Astrocyte of the spinal cord (primary cell): Measurements from ENCODE around the gene OSBPL5.

ENCODE experiments used
- DNase-seq: peaks from one replicate; pipeline ENCODE4 v3.0.0; 2011; ENCODE audit warnings: low read depth, low spot score
- H3K4me3 ChIP-seq: 2 replicates; pipeline ENCODE4 v1.5.1; 2011; ENCODE audit warnings: low read depth, mild to moderate bottlenecking, low read length, moderate library complexity
- in situ Hi-C: cut with HindIII; loops from 2 replicates; pipeline ENCODE4 v1.10.0; 2017; ENCODE audit warnings: low sequenced_read_pairs
- TF ChIP-seq, protein P1 (sequence below): IDR thresholded peaks from 2 replicates; pipeline ENCODE4 v1.5.1; 2012; ENCODE audit warnings: low read depth, mild to moderate bottlenecking, low read length, inconsistent platforms

OSBPL5 gene

DNA sequence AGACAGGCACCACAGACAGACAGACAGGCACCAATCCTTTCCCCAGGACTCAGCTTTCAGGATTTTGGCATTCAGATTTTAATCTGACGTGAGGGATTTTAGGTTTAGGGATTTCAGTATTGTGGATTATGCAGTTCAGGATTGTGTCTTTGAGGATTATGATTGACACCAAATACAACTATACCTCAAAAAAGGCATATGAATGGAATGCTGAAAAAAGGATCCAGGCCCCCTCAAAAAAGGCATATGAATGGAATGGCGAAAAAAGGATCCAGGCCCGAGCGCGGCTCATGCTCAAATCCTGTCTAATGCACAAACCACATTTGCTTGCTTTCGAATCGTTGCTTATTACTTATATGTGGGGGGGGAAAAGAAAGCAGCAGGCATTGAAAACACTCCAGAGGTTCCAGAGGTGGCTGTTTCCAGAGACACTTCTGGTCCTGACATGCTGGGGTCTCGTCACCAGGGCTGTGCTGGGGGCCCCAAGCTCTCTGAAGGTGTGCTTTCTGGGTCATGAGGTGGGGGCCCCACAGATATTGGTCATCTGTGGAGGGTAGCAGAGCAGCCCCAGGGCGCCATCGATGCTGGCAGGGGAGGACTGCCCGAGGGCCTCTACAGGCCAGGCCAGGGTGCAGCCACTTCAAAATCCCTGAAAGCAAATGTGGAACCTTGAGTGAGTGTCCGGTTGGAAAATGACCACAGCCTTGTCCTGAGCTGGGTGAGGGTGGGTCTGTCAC, 16.8 kb upstream of the OSBPL5 start:
- H3K4me3 ChIP-seq, result no peak overlapping the region
- TF ChIP-seq, protein P1, sequence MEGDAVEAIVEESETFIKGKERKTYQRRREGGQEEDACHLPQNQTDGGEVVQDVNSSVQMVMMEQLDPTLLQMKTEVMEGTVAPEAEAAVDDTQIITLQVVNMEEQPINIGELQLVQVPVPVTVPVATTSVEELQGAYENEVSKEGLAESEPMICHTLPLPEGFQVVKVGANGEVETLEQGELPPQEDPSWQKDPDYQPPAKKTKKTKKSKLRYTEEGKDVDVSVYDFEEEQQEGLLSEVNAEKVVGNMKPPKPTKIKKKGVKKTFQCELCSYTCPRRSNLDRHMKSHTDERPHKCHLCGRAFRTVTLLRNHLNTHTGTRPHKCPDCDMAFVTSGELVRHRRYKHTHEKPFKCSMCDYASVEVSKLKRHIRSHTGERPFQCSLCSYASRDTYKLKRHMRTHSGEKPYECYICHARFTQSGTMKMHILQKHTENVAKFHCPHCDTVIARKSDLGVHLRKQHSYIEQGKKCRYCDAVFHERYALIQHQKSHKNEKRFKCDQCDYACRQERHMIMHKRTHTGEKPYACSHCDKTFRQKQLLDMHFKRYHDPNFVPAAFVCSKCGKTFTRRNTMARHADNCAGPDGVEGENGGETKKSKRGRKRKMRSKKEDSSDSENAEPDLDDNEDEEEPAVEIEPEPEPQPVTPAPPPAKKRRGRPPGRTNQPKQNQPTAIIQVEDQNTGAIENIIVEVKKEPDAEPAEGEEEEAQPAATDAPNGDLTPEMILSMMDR, result no peak
- DNase-seq, result no peak
- in situ Hi-C loops, result no loop called here

DNA sequence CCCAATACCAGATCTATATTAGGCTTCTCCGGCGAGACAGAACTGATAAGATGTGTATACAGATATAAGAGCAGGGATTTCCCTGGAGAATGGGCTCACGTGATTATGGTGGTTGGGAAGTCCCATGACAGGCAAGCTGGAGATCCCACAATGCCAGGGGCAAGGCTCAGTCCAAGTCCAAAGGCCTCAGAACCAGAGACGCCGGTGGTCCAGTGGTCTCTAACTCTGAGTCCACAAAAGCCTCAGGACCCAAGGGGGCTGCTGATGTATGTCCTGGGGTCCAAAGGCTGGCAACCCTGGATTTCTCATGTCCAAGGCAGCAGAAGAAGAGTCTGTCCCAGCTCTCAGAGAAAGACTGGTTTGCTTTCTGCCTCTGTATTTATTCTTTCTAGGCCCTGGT, 15.8 kb upstream of the OSBPL5 start:
- no peak for DNase-seq
- in situ Hi-C loops, result no loop called here
- TF ChIP-seq, protein P1, result no peak
- no peak overlapping the region for H3K4me3 ChIP-seq

DNA sequence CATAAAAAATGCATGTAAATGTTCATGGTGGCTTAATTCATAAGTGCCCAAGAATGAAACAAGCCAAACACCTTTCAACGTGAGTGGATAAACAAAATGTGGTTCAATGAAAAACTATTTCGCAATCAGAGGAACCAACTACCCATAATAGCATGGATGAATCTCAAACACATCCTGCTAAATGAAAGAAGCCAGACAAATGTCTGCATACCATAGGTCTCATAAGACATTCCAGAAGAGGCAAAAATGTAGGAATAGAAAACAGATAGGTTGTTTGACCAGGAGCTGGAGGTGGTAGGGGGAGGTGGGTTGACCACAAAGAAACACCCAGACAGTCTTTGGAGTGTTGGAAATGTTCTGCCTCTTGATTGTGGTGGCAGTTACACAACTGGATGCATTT, 13.2 kb upstream of the OSBPL5 start:
- H3K4me3 ChIP-seq, result no peak overlapping the region
- TF ChIP-seq, protein P1, result no peak
- peak; percentile 32 for DNase-seq
- in situ Hi-C loops, result no loop called here

DNA sequence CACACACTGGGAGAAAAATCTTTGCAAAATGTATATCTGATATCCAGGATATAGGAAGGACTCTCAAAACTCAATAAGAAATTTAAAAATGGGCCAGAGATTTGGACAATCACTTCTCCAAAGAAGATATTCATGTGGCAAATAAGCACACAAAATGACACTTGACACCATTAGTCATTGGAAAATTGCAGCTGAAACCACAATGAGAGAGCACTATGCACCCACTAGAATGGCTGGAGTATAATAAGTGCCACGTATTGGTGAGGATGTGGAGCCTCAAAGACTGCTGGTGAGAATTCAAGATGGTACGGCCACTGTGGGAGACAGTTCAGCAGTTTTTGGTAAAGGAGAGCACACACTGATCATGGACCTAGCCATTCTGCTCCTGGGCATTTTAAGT, 12.8 kb upstream of the OSBPL5 start:
- in situ Hi-C loops, result no loop called here
- DNase-seq, result peak; percentile 22
- TF ChIP-seq, protein P1, result no peak
- H3K4me3 ChIP-seq, result no peak overlapping the region

DNA sequence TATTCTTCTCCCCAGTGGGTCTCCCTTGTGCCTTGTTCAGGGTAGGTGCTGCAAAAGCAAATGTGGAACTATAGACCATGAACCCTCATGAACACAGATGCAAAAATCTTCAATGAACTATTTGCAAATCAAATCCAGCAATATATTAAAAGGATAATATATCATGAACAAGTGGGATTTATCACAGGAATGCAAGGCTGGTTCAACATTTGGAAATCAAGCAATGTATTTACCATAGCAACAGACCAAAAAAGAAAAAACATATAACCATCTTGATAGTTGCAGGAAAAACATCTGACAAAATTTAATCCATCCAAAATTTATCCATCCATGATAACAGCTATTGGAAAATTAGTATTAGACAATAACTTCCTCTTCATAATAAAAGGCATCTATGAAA, 11.4 kb upstream of the OSBPL5 start:
- H3K4me3 ChIP-seq, result no peak overlapping the region
- TF ChIP-seq, protein P1, result no peak
- in situ Hi-C loops, result no loop called here

DNA sequence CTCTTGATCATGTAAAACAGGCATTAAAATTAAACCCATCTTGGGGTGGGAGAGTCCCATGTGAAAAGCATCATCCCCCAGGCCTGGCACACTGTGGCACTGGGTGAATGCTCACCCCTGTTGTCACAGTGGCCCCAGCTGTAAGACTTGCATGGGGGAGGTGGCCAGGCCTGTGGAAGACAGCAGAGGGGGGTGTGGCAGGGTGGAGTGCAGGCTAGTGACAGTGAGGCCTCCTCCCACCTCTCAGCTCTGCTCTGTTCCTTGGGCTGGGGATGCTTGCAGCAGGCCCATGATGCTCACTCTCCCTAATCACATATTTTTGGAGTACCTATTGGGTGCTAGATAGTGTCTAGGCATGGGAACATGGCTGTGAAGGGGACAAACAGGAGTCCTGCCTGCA, 10.1 kb upstream of the OSBPL5 start:
- TF ChIP-seq, protein P1, result no peak
- DNase-seq, result no peak
- in situ Hi-C loops, result no loop called here
- no peak overlapping the region for H3K4me3 ChIP-seq

More for the DNA sequence above, 11.4 kb upstream of the OSBPL5 start:
- no peak for DNase-seq
